Activated T-helper 9 cell treated with anti-CD3 and anti-CD28 coated beads, Interleukin-2, amount 50 U/mL, for 16 hours (primary cell): Measurements from ENCODE around the gene RALY.

Experiments used
- DNase-seq: peaks from one replicate; pipeline ENCODE4 v3.0.0-alpha.2; 2020; ENCODE audit warnings: low read depth

The RALY gene

DNA sequence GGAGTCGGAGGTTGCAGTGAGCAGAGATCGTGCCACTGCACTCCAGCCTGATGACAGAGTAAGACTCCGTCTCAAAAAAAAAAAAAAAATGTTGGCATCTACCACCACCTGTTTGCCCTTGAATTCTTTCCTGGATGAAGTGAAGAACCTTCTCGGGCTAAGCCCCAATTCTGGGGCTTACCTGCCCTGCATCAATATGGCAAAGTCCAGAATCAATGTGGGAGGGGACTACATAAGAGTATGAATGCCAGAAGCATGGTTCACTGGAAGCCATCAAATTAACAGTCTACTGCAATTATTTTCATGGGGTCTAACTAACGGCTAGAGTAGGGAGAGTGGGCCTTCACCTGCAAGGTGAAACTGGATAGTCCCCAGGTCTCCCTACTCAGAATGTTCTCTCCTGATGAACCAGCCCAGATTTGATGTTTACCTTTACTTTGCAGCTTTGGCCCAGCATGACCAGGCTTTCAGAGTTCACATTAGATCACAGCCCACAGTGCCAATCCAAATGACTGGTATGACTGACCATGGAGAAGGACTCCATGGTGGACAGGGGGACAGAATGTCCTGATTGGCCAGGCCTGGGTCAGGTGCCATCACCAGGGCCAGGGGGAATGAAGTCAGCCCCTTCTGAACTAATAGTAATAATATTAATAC, 7.0 kb upstream of the RALY start:
- no peak for DNase-seq

GRCh38 chr20:33990075-33990474, 3.6 kb upstream of the RALY start:
- no peak for DNase-seq

GRCh38 chr20:33991502-33991901, 2.2 kb upstream of the RALY start:
- no peak for DNase-seq

- DNase-seq: no peak
Observed at GRCh38 chr20:33992145-33992922, 1.4 kb upstream of the RALY start.

- DNase-seq: peak; percentile 99
Observed at GRCh38 chr20:33992923-33993575, 662 bp upstream of the RALY start.

DNA sequence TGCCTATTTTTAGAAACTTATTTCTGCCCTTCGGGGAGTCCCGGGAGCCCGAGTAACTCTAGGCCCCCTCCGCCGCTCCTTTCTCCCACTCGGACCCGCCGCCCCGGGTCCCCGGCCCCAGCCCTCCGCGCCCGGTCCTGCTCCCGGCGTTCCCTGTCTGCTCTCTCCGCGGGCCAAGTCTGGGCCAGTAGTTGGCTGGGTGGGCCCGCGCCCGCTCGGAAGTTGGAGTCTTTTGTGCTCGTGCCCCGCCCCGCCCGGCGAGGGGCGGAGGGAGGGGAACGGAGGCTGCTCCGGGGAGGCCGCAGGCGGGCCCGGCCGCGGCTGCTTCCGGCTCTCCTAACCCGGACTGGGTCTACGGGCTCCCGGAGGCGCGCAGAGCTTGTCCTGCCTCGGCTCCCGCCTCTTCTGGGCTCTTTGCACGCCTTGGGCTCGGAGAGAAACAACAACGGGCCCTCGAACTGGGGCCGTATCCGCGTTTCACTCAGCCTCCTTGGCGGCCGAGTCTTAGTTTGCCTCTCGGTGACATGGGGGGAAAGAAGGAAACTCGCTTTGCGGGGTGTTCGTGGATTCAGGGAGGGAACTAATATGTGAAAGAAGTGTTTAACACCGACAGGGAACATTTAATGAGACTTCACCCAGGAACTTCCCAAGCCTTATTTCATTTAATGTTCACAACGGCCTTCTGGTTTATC, 657 bp downstream of the RALY start:
- DNase-seq: peak; percentile 71

DNA sequence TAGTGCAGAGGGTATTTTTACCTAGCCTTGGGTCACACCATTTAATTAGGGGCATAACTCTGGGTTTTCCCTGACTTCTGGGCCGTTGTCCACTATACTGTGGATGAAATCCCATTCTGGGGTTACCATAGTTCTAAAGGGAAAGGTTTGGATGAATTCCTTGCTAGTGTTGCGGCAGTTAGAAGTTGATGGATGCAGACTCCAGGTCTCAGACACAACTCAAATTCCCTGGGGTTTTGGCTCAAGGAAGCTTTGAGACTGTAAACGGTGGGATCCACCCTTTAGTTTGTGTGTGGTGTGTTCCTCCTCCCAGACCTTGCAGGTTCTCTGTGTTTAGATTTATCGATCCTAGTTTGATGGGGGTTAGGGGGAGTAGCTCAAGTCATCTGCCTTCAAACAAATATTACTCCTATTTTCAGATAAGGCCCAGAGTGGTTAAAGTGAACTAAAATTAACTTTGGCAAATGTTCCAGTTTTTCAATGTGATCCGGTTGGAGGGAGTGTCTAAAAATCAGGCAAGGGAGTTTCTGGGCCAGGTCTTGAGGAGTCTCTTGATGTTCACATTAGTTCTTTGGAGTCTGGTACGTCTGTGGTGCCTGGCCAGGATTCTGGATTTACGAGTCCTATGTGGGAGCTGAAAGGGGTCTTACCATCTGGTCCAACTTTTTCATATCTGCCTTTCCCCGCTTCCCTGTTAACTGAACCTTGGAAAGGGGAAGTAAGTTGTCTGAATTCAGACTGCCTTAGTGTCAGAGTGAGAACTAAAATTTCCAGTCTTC, 1.5 kb downstream of the RALY start:
- no peak for DNase-seq

DNA sequence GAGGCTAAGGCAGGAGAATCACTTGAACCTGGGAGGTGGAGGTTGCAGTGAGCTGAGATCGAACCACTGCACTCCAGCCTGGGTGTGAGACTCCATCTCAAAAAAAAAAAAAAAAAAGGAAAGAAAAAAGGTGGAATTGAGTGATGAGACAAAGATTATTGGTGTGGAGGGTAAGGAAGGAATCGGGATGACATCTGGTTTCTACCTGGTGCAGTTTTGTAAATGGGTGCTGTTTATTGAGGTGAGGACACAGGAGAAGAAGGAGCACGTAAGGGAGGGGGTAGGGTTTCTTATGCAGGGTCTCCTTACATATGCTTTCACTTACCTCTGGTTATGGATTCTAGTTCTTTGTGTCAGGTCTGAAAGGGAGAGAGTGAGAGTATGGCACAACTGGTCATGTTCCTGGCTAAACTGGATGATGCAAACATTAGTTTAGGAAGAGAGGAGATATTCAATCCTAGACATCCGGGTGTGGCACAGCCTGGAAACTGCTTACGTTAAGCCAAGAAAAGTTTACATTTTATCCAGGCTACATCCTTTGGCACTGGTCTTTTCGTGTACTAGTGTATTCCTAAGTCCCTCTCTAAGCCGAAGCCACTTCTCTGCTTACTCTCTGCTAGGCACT, 5.4 kb downstream of the RALY start:
- DNase-seq: no peak

DNA sequence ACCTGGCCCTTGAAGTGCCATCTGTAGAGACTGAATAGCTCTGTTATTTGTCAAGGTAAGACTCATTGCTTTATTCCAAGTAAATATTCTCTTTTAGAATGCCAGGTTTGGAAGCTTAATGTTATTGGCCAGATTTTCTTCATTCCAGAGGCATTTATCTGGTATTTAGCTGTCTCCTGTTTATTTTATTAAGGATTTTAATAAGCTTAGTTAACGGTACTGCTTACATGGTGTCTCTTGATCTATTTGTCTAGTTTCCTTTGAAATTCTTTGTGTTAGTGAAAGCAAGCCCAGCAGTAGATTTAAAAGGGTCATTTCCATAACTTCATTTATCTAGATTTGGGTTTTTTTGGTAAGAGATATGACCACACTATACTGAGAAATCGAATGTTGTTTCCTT, 7.7 kb downstream of the RALY start:
- no peak for DNase-seq

GRCh38 chr20:34004227-34004626, 10.5 kb downstream of the RALY start:
- no peak for DNase-seq

DNA sequence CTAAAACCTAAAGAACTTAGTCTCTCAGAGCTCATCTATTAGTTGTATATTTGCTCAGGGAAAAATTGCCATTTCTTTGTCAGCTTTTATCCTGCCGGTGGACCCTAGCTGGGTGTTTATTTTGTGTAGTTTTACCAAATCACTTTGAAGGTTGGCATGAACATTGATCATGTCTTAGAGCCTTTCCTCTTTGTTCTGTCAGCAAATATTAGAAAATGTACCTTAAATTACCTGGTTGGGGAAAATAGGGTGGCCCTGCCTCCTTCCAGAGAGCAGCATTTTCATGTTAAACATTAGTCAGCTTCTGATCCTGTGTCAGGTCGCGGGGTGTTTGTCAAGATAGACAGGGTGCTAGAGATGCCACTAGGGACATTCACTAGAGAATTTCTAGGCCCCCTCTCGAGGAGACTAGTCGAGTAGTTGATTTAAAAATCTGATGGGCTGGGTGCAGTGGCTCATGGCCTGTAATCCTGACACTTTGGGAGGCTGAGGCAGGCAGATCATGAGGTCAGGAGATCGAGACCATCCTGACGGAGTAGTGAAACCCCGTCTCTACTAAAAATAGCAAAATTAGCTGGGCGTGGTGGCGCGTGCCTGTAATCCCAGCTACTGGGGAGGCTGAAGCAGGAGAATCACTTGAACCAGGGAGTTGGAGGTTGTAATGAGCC, 11.2 kb downstream of the RALY start:
- DNase-seq: no peak

DNA sequence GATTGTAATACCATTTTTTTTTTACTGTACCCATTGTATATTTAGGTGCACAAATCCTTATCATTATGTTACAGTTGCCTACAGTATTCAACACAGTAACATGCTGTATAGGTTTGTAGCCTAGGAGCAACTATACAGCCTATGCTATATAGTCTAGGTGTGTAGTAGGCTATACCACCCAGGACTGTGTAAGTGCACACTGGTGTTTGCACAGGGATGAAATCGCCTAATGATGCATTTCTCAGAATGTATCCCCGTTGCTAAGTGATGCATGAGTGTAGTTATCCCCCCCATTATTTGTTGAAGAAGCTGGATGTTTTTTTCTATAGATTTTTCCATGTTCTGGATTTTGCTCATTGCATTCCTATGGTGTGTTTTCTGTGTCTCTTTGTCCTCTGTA, 12.9 kb downstream of the RALY start:
- DNase-seq: no peak

- no peak for DNase-seq
Observed at GRCh38 chr20:34008477-34008876, 14.8 kb downstream of the RALY start.

GRCh38 chr20:34010405-34010931, 16.8 kb downstream of the RALY start:
- no peak for DNase-seq

DNA sequence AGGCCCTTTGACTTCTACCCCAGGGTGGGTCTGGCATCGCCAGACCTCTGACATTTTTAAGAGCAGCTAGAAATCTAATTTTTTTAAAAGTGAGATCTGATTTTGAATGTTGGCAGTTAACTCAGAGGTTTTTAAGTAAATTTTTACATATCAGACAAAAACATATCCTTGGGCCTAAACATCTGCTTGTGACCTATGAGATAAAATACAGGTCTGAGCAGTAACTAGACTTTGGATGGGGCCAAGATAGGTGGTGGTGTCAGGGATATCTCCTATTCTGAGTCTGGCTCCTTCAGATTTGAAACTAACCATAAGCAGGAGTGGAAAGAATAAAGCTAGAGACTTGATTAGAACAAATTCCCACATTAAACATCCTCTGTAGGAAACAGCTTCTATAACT, 17.6 kb downstream of the RALY start:
- DNase-seq: no peak

DNA sequence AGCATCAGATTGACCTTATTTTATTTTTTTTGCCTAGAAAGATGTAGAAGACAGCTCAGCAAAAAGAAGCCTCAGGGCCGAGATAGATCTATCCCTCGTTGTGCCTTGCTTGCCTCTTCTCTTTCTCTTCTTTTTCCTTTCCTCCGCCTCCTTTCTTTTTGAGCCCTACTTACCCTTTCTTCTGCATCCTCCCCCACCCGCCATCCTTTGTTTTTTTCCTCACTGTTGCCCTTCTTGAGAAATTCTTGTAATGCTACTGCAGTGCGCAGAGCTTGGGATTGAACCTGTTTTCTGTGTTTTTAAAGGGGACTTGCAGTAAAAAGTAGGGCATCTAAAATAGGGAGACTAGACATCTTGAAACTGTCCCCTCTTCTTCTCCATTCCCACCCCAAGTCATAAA, 18.6 kb downstream of the RALY start:
- DNase-seq: no peak

DNA sequence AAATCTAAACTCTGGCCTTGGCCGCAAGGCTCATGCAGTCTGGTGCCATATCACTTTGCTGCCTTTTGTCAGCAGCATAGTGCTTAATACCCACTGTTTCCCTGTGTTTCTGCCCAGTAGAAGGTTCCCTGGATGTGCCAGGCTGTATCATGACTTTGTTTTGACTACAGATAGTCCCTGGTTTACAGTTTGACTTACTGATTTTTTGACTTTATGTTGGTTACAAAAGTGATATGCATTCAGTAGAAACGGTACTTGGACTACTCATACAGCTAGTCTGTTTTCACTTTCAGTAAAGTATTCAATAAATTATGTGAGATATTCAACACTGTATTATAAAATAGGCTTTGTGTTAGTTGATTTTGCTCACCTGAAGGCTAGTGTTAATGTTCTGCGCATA, 19.0 kb downstream of the RALY start:
- DNase-seq: no peak

GRCh38 chr20:34013554-34013953, 19.8 kb downstream of the RALY start:
- DNase-seq: no peak

DNA sequence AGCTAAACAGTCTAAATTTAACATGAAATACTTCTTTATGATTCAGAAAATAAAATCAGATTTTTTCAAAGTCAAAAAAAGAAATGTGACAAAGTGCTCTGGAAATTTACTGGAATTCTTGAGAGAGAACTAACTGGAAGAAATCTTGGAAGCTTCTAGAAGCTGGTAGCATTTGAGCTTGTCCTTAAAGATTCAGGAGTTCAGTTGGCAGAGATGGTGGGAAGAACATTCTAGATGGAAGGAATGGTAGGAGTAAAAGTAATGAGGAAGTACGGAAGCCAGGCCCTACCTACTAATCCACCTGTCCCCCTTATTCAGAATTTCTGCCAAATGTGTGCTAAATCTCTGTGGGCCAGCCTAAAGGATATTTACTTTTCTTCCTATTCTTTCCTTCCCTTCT, 21.2 kb downstream of the RALY start:
- no peak for DNase-seq
